HepG2 (cell line): ENCODE measurements around the gene SCRT2. TPM values are rescaled to one million over a fixed set of nuclear protein-coding genes. Genes with fewer than 3 reads are reported as not detected.

Source experiments
- EEA1 ChIP-seq: sonication (generic); formaldehyde crosslinking; IDR thresholded peaks from 2 replicates; pipeline ENCODE4 v1.5.1; 2020; ENCODE audit warnings: mild to moderate bottlenecking, missing genetic modification reagents, borderline replicate concordance
- HCFC1 ChIP-seq: fragments of 150-350 bp; IDR thresholded peaks from 2 replicates; pipeline ENCODE4 v1.6.1; 2014; ENCODE audit warnings: low read depth, low read length
- HNRNPLL ChIP-seq: fragments of 200-400 bp; formaldehyde crosslinking; IDR thresholded peaks from 2 replicates; pipeline ENCODE4 v1.6.1; 2017; ENCODE audit warnings: mild to moderate bottlenecking, low read depth, low read length; ENCODE audit not compliant: poor library complexity, severe bottlenecking
- NFRKB ChIP-seq: fragments of 450-650 bp; IDR thresholded peaks from 2 replicates; pipeline ENCODE4 v1.6.1; 2017
- NR3C1 ChIP-seq: sonication (generic); formaldehyde crosslinking; IDR thresholded peaks from 2 replicates; pipeline ENCODE4 v1.4.0; 2020; ENCODE audit warnings: missing genetic modification reagents
- RORA ChIP-seq: sonication (generic); formaldehyde crosslinking; IDR thresholded peaks from 2 replicates; pipeline ENCODE4 v1.5.0; 2020; ENCODE audit warnings: mild to moderate bottlenecking, missing genetic modification reagents, moderate library complexity
- SAFB2 ChIP-seq: sonication (generic); formaldehyde crosslinking; IDR thresholded peaks from 2 replicates; pipeline ENCODE4 v1.5.1; 2020; ENCODE audit warnings: missing genetic modification reagents, low read depth, mild to moderate bottlenecking, borderline replicate concordance
- ZC3H13 ChIP-seq: sonication (generic); formaldehyde crosslinking; IDR thresholded peaks from 2 replicates; pipeline ENCODE4 v1.8.1; 2023; ENCODE audit warnings: mild to moderate bottlenecking, missing genetic modification reagents, moderate library complexity
- ZNF10 ChIP-seq: sonication (generic); formaldehyde crosslinking; IDR thresholded peaks from 2 replicates; pipeline ENCODE4 v1.4.0; 2020; ENCODE audit warnings: mild to moderate bottlenecking, low read depth, missing genetic modification reagents, borderline replicate concordance
- ZNF101 ChIP-seq: sonication (generic); formaldehyde crosslinking; IDR thresholded peaks from 2 replicates; pipeline ENCODE4 v1.4.0; 2020; ENCODE audit warnings: mild to moderate bottlenecking, low read depth, missing genetic modification reagents, borderline replicate concordance
- ZNF335 ChIP-seq: sonication (generic); formaldehyde crosslinking; IDR thresholded peaks from 2 replicates; pipeline ENCODE4 v1.4.0; 2020; ENCODE audit warnings: missing genetic modification reagents
- ZNF577 ChIP-seq: sonication (generic); formaldehyde crosslinking; IDR thresholded peaks from 2 replicates; pipeline ENCODE4 v1.4.0; 2020; ENCODE audit warnings: mild to moderate bottlenecking, low read depth, missing genetic modification reagents, borderline replicate concordance
- ZNF615 ChIP-seq: sonication (generic); formaldehyde crosslinking; IDR thresholded peaks from 2 replicates; pipeline ENCODE4 v1.5.0; 2020; ENCODE audit warnings: mild to moderate bottlenecking, missing genetic modification reagents, borderline replicate concordance
- ZNF761 ChIP-seq: sonication (generic); formaldehyde crosslinking; conservative IDR thresholded peaks from 2 replicates; pipeline ENCODE4 v1.4.0; 2020; ENCODE audit warnings: mild to moderate bottlenecking, missing genetic modification reagents
- ZNF772 ChIP-seq: sonication (generic); formaldehyde crosslinking; IDR thresholded peaks from 2 replicates; pipeline ENCODE4 v1.5.0; 2020; ENCODE audit warnings: mild to moderate bottlenecking, missing genetic modification reagents
- ZNF790 ChIP-seq: sonication (generic); formaldehyde crosslinking; IDR thresholded peaks from 2 replicates; pipeline ENCODE4 v1.8.0; 2022; ENCODE audit warnings: missing genetic modification reagents, mild to moderate bottlenecking, borderline replicate concordance
- polyA plus RNA-seq, 8 experiments: library from polyadenylated mRNA; depleted of rRNA in 3 of 8; stranded (reverse) in 7 of 8; unstranded in 1 of 8; fragments of >200 nt; fragmentation: Illumina TruSeq in 4 of 8; extraction: Trizol in 4 of 8; gene quantifications; 2 replicates each; pipeline versions ENCODE4 v1.2.1 to v1.2.3, GENCODE V29; 2011 to 2016; ENCODE audit warnings: low read depth in 4 of 8, missing spikeins in 1 of 8, mixed read lengths in 1 of 8; ENCODE audit not compliant: insufficient read depth in 1 of 8
- total RNA-seq, 5 experiments: library from RNA; depleted of rRNA; stranded (reverse); fragments of >200 nt; fragmentation: Illumina TruSeq; extraction: Trizol; gene quantifications; 2 replicates each; pipeline ENCODE4 v1.2.3, GENCODE V29; 2016; ENCODE audit warnings: low read depth in 1 of 5
- TF ChIP-seq, protein P1 (sequence below): sonication (generic); formaldehyde crosslinking; IDR thresholded peaks from 2 replicates; pipeline ENCODE4 v1.4.0; 2020; ENCODE audit warnings: missing genetic modification reagents, borderline replicate concordance
- TF ChIP-seq, protein P2 (sequence below): sonication (generic); formaldehyde crosslinking; IDR thresholded peaks from 2 replicates; pipeline ENCODE4 v1.8.0; 2022; ENCODE audit warnings: missing genetic modification reagents, mild to moderate bottlenecking, inconsistent platforms, borderline replicate concordance
- TF ChIP-seq, protein P3 (sequence below): sonication (generic); formaldehyde crosslinking; IDR thresholded peaks from 2 replicates; pipeline ENCODE4 v1.4.0; 2020; ENCODE audit warnings: missing genetic modification reagents

Gene SCRT2
- total and polyA plus RNA-seq, 2 of the 13 experiments (the other 11 are each of a cell fraction or from before 2014, with no cell fraction given) = not detected

DNA sequence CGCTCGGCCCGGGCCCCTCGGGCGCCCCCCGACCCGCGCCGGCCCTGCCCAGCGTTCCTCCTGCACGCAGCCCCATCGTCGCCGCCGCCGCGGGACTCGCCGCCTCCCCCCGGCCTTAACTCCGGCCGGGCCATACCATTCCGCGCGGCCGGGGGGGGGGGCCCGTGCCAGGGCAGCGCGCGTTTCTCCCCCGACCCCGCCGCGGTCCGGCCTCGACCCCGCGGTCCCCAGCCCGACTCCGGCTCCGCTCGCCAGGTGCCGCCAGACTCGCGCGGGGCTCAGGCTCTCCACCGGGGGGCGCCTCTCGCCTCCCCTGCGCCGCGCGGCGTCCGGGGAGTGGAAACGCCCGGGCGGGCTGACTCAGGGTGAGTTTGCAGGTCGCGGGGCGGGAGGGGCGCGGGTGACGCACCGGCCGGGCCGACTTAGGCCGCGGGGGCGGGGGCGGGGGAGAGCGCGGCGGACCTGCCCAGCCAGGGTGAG lies 22.5 kb downstream of the SCRT2 start, which contains the start of gene SRXN1 (continued):
- TF ChIP-seq, protein P1, sequence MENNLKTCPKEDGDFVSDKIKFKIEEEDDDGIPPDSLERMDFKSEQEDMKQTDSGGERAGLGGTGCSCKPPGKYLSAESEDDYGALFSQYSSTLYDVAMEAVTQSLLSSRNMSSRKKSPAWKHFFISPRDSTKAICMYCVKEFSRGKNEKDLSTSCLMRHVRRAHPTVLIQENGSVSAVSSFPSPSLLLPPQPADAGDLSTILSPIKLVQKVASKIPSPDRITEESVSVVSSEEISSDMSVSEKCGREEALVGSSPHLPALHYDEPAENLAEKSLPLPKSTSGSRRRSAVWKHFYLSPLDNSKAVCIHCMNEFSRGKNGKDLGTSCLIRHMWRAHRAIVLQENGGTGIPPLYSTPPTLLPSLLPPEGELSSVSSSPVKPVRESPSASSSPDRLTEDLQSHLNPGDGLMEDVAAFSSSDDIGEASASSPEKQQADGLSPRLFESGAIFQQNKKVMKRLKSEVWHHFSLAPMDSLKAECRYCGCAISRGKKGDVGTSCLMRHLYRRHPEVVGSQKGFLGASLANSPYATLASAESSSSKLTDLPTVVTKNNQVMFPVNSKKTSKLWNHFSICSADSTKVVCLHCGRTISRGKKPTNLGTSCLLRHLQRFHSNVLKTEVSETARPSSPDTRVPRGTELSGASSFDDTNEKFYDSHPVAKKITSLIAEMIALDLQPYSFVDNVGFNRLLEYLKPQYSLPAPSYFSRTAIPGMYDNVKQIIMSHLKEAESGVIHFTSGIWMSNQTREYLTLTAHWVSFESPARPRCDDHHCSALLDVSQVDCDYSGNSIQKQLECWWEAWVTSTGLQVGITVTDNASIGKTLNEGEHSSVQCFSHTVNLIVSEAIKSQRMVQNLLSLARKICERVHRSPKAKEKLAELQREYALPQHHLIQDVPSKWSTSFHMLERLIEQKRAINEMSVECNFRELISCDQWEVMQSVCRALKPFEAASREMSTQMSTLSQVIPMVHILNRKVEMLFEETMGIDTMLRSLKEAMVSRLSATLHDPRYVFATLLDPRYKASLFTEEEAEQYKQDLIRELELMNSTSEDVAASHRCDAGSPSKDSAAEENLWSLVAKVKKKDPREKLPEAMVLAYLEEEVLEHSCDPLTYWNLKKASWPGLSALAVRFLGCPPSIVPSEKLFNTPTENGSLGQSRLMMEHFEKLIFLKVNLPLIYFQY (CRISPR knock-in tag) = peak; percentile 32; the same call in 1 of the 2 replicates
- peak; percentile 99 for TF ChIP-seq SAFB2 (CRISPR knock-in tag)
- no peak for TF ChIP-seq NFRKB
- 0 out of 2 replicates have a peak, but pooled peaks have one; percentile 33 for TF ChIP-seq ZC3H13 (CRISPR knock-in tag)
- TF ChIP-seq HNRNPLL = peak; percentile 79
- TF ChIP-seq ZNF10 (CRISPR knock-in tag) = no peak
- 0 out of 2 replicates have a peak, but pooled peaks have one; percentile 75 for TF ChIP-seq EEA1 (CRISPR knock-in tag)
- TF ChIP-seq ZNF101 = no peak; the same call in 1 of the 2 replicates
- TF ChIP-seq ZNF772 = no peak; the same call in 1 of the 2 replicates
- TF ChIP-seq, protein P2, sequence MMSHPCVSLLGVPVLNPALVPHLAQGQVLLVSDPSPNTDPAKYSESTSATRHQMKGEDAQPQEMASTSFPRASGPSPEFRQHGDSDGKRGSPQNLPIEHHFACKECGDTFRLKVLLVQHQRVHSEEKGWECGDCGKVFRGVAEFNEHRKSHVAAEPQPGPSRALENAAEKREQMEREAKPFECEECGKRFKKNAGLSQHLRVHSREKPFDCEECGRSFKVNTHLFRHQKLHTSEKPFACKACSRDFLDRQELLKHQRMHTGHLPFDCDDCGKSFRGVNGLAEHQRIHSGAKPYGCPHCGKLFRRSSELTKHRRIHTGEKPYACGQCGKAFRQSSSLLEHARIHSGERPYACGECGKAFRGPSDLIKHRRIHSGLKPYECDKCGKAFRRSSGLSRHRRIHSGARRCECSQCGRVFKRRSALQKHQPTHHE (CRISPR knock-in tag) = peak; percentile 70; the same call in 1 of the 2 replicates
- TF ChIP-seq ZNF790 (CRISPR knock-in tag) = peak; percentile 56; the same call in 1 of the 2 replicates
- TF ChIP-seq ZNF615 (CRISPR knock-in tag) = no peak
- TF ChIP-seq HCFC1 = peak; percentile 22
- TF ChIP-seq, protein P3, sequence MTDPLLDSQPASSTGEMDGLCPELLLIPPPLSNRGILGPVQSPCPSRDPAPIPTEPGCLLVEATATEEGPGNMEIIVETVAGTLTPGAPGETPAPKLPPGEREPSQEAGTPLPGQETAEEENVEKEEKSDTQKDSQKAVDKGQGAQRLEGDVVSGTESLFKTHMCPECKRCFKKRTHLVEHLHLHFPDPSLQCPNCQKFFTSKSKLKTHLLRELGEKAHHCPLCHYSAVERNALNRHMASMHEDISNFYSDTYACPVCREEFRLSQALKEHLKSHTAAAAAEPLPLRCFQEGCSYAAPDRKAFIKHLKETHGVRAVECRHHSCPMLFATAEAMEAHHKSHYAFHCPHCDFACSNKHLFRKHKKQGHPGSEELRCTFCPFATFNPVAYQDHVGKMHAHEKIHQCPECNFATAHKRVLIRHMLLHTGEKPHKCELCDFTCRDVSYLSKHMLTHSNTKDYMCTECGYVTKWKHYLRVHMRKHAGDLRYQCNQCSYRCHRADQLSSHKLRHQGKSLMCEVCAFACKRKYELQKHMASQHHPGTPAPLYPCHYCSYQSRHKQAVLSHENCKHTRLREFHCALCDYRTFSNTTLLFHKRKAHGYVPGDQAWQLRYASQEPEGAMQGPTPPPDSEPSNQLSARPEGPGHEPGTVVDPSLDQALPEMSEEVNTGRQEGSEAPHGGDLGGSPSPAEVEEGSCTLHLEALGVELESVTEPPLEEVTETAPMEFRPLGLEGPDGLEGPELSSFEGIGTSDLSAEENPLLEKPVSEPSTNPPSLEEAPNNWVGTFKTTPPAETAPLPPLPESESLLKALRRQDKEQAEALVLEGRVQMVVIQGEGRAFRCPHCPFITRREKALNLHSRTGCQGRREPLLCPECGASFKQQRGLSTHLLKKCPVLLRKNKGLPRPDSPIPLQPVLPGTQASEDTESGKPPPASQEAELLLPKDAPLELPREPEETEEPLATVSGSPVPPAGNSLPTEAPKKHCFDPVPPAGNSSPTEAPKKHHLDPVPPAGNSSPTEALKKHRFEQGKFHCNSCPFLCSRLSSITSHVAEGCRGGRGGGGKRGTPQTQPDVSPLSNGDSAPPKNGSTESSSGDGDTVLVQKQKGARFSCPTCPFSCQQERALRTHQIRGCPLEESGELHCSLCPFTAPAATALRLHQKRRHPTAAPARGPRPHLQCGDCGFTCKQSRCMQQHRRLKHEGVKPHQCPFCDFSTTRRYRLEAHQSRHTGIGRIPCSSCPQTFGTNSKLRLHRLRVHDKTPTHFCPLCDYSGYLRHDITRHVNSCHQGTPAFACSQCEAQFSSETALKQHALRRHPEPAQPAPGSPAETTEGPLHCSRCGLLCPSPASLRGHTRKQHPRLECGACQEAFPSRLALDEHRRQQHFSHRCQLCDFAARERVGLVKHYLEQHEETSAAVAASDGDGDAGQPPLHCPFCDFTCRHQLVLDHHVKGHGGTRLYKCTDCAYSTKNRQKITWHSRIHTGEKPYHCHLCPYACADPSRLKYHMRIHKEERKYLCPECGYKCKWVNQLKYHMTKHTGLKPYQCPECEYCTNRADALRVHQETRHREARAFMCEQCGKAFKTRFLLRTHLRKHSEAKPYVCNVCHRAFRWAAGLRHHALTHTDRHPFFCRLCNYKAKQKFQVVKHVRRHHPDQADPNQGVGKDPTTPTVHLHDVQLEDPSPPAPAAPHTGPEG (CRISPR knock-in tag) = peak; percentile 90; the same call in 1 of the 2 replicates
- TF ChIP-seq RORA (CRISPR knock-in tag) = no peak
- peak; percentile 81; the same call in 1 of the 2 replicates for TF ChIP-seq ZNF761 (CRISPR knock-in tag)
- no peak for TF ChIP-seq ZNF335 (CRISPR knock-in tag)
- no peak for TF ChIP-seq ZNF577
- no peak for TF ChIP-seq NR3C1 (CRISPR knock-in tag)
